Measurements from ENCODE around the gene GSDME.

DNA sequence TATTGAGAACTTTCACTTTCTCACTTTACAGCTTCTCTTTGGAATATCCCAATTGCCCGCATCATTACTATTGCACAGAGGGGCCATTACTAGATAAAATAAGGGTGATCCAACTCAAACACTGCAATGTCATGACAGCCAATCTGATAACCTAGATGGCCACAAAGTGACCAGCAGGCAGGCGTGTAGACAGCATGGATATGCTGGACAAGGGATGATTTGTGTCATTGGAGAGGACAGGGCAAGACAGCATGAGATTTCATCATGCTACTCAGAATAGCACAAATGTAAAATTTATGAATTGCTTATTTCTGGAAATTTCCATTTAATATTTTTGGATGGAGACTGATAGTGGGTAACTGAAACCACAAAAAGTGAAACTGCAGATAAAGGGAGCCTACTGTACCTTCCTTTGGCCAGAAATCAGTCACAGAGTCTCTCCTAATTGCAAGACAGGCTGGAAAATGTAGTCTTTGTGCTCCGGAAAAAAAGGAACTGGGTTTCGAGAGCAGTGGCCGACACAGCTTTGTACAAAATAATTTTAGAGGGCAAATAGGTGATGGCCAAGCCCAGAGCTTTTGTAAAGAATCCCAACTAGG lies 6.1 kb upstream of the GSDME start:
- TF ChIP-seq EZH2phosphoT487 (IDR thresholded peaks at IDR 0.05; ENCODE audit: borderline replicate concordance, low read length), result no peak
- TF ChIP-seq, protein P1, sequence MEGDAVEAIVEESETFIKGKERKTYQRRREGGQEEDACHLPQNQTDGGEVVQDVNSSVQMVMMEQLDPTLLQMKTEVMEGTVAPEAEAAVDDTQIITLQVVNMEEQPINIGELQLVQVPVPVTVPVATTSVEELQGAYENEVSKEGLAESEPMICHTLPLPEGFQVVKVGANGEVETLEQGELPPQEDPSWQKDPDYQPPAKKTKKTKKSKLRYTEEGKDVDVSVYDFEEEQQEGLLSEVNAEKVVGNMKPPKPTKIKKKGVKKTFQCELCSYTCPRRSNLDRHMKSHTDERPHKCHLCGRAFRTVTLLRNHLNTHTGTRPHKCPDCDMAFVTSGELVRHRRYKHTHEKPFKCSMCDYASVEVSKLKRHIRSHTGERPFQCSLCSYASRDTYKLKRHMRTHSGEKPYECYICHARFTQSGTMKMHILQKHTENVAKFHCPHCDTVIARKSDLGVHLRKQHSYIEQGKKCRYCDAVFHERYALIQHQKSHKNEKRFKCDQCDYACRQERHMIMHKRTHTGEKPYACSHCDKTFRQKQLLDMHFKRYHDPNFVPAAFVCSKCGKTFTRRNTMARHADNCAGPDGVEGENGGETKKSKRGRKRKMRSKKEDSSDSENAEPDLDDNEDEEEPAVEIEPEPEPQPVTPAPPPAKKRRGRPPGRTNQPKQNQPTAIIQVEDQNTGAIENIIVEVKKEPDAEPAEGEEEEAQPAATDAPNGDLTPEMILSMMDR (IDR thresholded peaks at IDR 0.05; ENCODE audit: low read depth, low read length, poor library complexity, severe bottlenecking), result no peak

Data from DOHH2 (cell line).